RWPE1 (cell line): Measurements from ENCODE around the gene ZFYVE27.

Source experiments
- CTCF ChIA-PET: fragments of 350-600 bp; sonication (Branson Sonifier 250); formaldehyde crosslinking; extraction: SDS; loops from one replicate; lab custom pipeline; 2021; lab: Yijun Ruan, JAX
- POLR2A ChIA-PET: fragments of 400-600 bp; formaldehyde crosslinking; extraction: SDS; loops from one replicate; lab custom pipeline; 2020; ENCODE audit warnings: antibody characterized with exemption; ENCODE audit not compliant: low non-redundant PET; lab: Yijun Ruan, JAX
- DNase-seq: peaks from one replicate; pipeline ENCODE4 v3.0.0; 2012; ENCODE audit warnings: low spot score
- H3K27ac ChIP-seq: fragments of 450-650 bp; 2 replicates; pipeline ENCODE4 v1.5.1; 2017
- CTCF ChIP-seq: fragments of 450-650 bp; conservative IDR thresholded peaks from 2 replicates; pipeline ENCODE4 v1.5.1; 2017; ENCODE audit warnings: low read depth, mild to moderate bottlenecking

Gene ZFYVE27

GRCh38 chr10:97701438-97702069, 35.4 kb upstream of the ZFYVE27 start:
- peak; percentile 78 for DNase-seq
- H3K27ac ChIP-seq, result peak overlapping the region; percentile 58
- CTCF ChIA-PET, result interaction anchor here (0.5 to 3.3 kb wide), 21 partner anchors 8 to 348 kb away, joined by 3 to 51 read pairs (median 4); partner anchors contain the start of genes AVPI1, MARVELD1 and ZFYVE27
- peak; percentile 88 for TF ChIP-seq CTCF
- POLR2A ChIA-PET, result interaction anchor here (1.2 to 1.3 kb wide), 2 partner anchors 13 to 15 kb away, joined by 3 to 5 read pairs; partner anchors contain the start of gene AVPI1

GRCh38 chr10:97703398-97704067, 33.4 kb upstream of the ZFYVE27 start:
- TF ChIP-seq CTCF, result no peak
- CTCF ChIA-PET, result interaction anchor here (0.7 to 3.3 kb wide), 3 partner anchors 27 to 75 kb away, joined by 3 to 51 read pairs (median 5); no protein-coding TSS in a partner anchor
- POLR2A ChIA-PET, result interaction anchor here (0.7 kb wide), 1 partner anchor 16 kb away, joined by 3 read pairs; no protein-coding TSS in a partner anchor
- no peak overlapping the region for H3K27ac ChIP-seq
- no peak for DNase-seq

- POLR2A ChIA-PET, result interaction anchor here (0.6 kb wide), 1 partner anchor 21 kb away, joined by 4 read pairs; no protein-coding TSS in a partner anchor
- TF ChIP-seq CTCF, result no peak
- DNase-seq, result no peak
- CTCF ChIA-PET, result interaction anchor here (0.7 to 3.3 kb wide), 3 partner anchors 28 to 74 kb away, joined by 3 to 51 read pairs (median 5); no protein-coding TSS in a partner anchor
- H3K27ac ChIP-seq, result no peak overlapping the region
Measured at GRCh38 chr10:97704341-97704740, 32.6 kb upstream of the ZFYVE27 start.

- CTCF ChIA-PET, result no interaction called here
Measured at GRCh38 chr10:97705006-97705670, 31.8 kb upstream of the ZFYVE27 start.

GRCh38 chr10:97707134-97707861, 29.6 kb upstream of the ZFYVE27 start:
- 0 out of 2 replicates have a peak overlapping the region, but pooled peaks have one; percentile 7 for H3K27ac ChIP-seq
- DNase-seq, result no peak
- POLR2A ChIA-PET, result interaction anchor here (1.7 kb wide), 1 partner anchor 20 kb away, joined by 5 read pairs; the partner anchor contains the start of gene AVPI1
- CTCF ChIA-PET, result interaction anchor here (6.2 kb wide), 1 partner anchor 26 kb away, joined by 122 read pairs; the partner anchor contains the start of gene ZFYVE27
- no peak for TF ChIP-seq CTCF

More at GRCh38 chr10:97705006-97705670, 31.8 kb upstream of the ZFYVE27 start:
- TF ChIP-seq CTCF, result no peak
- no peak overlapping the region for H3K27ac ChIP-seq
- POLR2A ChIA-PET, result interaction anchor here (0.6 to 0.7 kb wide), 2 partner anchors 22 to 45 kb away, joined by 4 to 6 read pairs; no protein-coding TSS in a partner anchor
- DNase-seq, result no peak
